BLaER1 (cell line): ENCODE measurements around the gene AGMAT.

ENCODE experiments used
- H3K27ac ChIP-seq: shearing (Covaris generic); formaldehyde crosslinking; 2 replicates; pipeline ENCODE4 v1.8.1; 2022
- H3K27me3 ChIP-seq: shearing (Covaris generic); formaldehyde crosslinking; 2 replicates; pipeline ENCODE4 v1.8.1; 2022
- H3K36me3 ChIP-seq: shearing (Covaris generic); formaldehyde crosslinking; 2 replicates; pipeline ENCODE4 v1.8.1; 2022
- H3K4me1 ChIP-seq: shearing (Covaris generic); formaldehyde crosslinking; 2 replicates; pipeline ENCODE4 v1.8.1; 2022
- H3K4me2 ChIP-seq: shearing (Covaris generic); formaldehyde crosslinking; 2 replicates; pipeline ENCODE4 v1.8.1; 2022
- H3K4me3 ChIP-seq: shearing (Covaris generic); formaldehyde crosslinking; 2 replicates; pipeline ENCODE4 v1.8.1; 2022
- H3K9ac ChIP-seq: shearing (Covaris generic); formaldehyde crosslinking; 2 replicates; pipeline ENCODE4 v1.8.1; 2022
- H3K9me3 ChIP-seq: shearing (Covaris generic); formaldehyde crosslinking; 2 replicates; pipeline ENCODE4 v1.8.1; 2022
- H4K20me1 ChIP-seq: shearing (Covaris generic); formaldehyde crosslinking; 2 replicates; pipeline ENCODE4 v1.8.1; 2022
- Cebpa-rat ChIP-seq: shearing (Covaris generic); IDR thresholded peaks from 2 replicates; pipeline ENCODE4 v1.8.1; 2022

Gene AGMAT

GRCh38 chr1:15622712-15623373 lies 38.0 kb upstream of the AGMAT start:
- TF ChIP-seq Cebpa-rat, result no peak
- Histone ChIP-seq H3K27me3 (no peaks in the 10 kb centered on the region), H4K20me1 (peaks cover 83% of the 10 kb centered on the region), H3K4me2 (no peak overlapping the region), H3K36me3 (peaks cover 24% of the 10 kb centered on the region), H3K27ac (no peak overlapping the region), H3K9me3 (no peaks in the 10 kb centered on the region), H3K9ac (no peak overlapping the region), H3K4me1 (peaks cover 62% of the 10 kb centered on the region), H3K4me3 (no peak overlapping the region)

GRCh38 chr1:15621975-15622374 lies 37.1 kb upstream of the AGMAT start:
- H3K4me3 ChIP-seq, result no peak overlapping the region
- H3K4me2 ChIP-seq, result no peak overlapping the region
- H3K27ac ChIP-seq, result no peak overlapping the region

GRCh38 chr1:15620902-15621682 lies 36.2 kb upstream of the AGMAT start:
- H3K9me3 ChIP-seq, result no peaks in the 10 kb centered on the region
- H3K9ac ChIP-seq, result no peak overlapping the region
- TF ChIP-seq Cebpa-rat, result no peak
- H3K4me2 ChIP-seq, result peak overlapping the region; percentile 75
- peaks cover 66% of the 10 kb centered on the region for H4K20me1 ChIP-seq
- no peak overlapping the region for H3K27ac ChIP-seq
- H3K4me1 ChIP-seq, result peaks cover 51% of the 10 kb centered on the region
- H3K36me3 ChIP-seq, result peaks cover 9% of the 10 kb centered on the region; the same call in 1 of the 2 replicates
- no peaks in the 10 kb centered on the region for H3K27me3 ChIP-seq
- no peak overlapping the region for H3K4me3 ChIP-seq

More at GRCh38 chr1:15621975-15622374, 37.1 kb upstream of the AGMAT start:
- no peaks in the 10 kb centered on the region for H3K9me3 ChIP-seq
- H3K27me3 ChIP-seq, result no peaks in the 10 kb centered on the region
- peaks cover 53% of the 10 kb centered on the region for H3K4me1 ChIP-seq
- peaks cover 18% of the 10 kb centered on the region for H3K36me3 ChIP-seq
- TF ChIP-seq Cebpa-rat, result no peak
- H3K9ac ChIP-seq, result no peak overlapping the region
- H4K20me1 ChIP-seq, result peaks cover 75% of the 10 kb centered on the region

DNA sequence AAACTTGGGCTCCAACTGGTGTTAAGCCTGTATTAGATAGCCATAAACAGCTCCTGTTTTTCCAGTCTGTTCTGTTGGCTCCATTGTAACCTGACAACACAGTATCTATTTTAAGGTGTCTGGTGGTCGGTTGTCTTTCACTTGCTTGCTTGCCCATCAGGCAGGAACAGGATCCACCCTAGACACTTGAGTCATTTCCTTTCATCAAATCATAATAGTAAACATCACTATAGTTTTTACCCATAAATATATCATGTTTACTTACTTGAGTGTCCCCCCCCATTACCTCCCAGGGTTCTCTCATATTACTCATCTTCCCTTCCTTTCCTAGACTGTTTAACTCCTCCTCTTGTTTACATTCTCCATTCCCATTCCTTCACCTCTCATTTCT lies 35.3 kb upstream of the AGMAT start:
- Histone ChIP-seq H3K4me1 (peaks cover 51% of the 10 kb centered on the region), H3K36me3 (0 out of 2 replicates have a peak, but pooled peaks cover 5% of the 10 kb centered on the region), H3K4me2 (peak overlapping the region; percentile 75), H3K9me3 (no peaks in the 10 kb centered on the region), H4K20me1 (peaks cover 56% of the 10 kb centered on the region), H3K27ac (0 out of 2 replicates have a peak overlapping the region, but pooled peaks have one; percentile 5), H3K27me3 (no peaks in the 10 kb centered on the region), H3K4me3 (no peak overlapping the region), H3K9ac (no peak overlapping the region)
- no peak for TF ChIP-seq Cebpa-rat

DNA sequence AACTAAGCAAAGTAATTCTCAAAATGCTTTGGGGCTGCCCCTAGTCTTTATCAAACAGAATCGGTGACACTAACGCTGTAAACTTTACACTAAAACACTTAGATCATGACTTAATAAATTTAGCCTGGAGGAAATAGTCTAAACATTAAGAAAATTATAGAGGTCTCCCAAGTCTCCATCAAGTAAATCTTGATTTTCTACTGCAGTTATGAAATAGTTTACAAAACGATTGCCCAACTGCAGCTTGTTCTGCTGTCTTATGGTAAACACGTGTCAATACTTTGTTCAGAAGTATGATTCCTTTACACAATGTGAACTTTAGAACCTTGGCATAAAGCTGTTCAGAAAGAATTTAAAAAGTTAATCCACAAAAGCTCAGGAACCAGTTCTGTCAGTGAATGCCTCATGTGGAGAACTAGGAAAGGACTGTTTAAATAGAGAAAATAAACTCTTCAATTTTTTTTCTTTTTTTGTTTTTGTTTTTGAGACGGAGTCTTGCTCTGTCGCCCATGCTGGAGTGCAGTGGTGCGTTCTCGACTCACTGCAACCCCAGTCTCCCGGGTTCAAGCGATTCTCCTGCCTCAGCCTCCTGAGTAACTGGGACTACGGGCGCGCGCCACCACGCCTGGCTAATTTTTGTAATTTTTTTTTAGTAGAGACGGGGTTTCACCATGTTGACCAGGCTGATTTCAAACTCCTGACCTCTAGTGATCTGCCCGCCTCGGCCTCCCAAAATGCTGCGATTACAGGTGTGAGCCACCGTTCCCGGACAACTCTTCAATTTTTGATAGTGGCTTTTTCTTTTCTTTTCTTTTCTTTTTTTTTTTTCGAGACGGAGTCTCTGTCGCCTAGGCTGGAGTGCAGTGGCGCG lies 34.0 kb upstream of the AGMAT start:
- Histone ChIP-seq H3K4me2 (peak overlapping the region; percentile 75), H3K27me3 (no peaks in the 10 kb centered on the region), H3K4me1 (peaks cover 42% of the 10 kb centered on the region), H3K9ac (peak overlapping the region; percentile 94), H4K20me1 (peaks cover 44% of the 10 kb centered on the region), H3K27ac (peak overlapping the region; percentile 91), H3K9me3 (no peaks in the 10 kb centered on the region), H3K36me3 (no peaks in the 10 kb centered on the region), H3K4me3 (peak overlapping the region; percentile 97)
- no peak; the same call in 1 of the 2 replicates for TF ChIP-seq Cebpa-rat

- Histone ChIP-seq H3K27ac (peak overlapping the region; percentile 91), H3K4me2 (peak overlapping the region; percentile 75), H3K4me1 (peaks cover 36% of the 10 kb centered on the region), H3K9me3 (no peaks in the 10 kb centered on the region), H4K20me1 (peaks cover 37% of the 10 kb centered on the region), H3K4me3 (peak overlapping the region; percentile 97), H3K27me3 (no peaks in the 10 kb centered on the region), H3K36me3 (no peaks in the 10 kb centered on the region), H3K9ac (peak overlapping the region; percentile 94)
- TF ChIP-seq Cebpa-rat, result no peak
These were observed 33.3 kb upstream of the AGMAT start for GRCh38 chr1:15618077-15618654.

GRCh38 chr1:15617173-15618076 lies 32.6 kb upstream of the AGMAT start, which contains the start of gene DDI2:
Gene DDI2, plus strand, starts transcription at chr1:15617458. Its CDS starts 213 bp downstream, at chr1:15617671.
- Histone ChIP-seq H3K4me3 (peak within 1 kb of the TSS; percentile 97), H3K4me1 (peaks cover 36% of the 10 kb centered on the region), H3K4me2 (peak within 1 kb of the TSS; percentile 77), H4K20me1 (peaks cover 29% of the 10 kb centered on the region), H3K27ac (peak within 1 kb of the TSS; percentile 91), H3K27me3 (no peaks in the 10 kb centered on the region), H3K36me3 (no peaks in the 10 kb centered on the region), H3K9ac (peak within 1 kb of the TSS; percentile 94), H3K9me3 (no peaks in the 10 kb centered on the region)
- no peak for TF ChIP-seq Cebpa-rat

GRCh38 chr1:15616373-15617172 lies 31.7 kb upstream of the AGMAT start:
- Histone ChIP-seq H3K9ac (peak overlapping the region; percentile 36; the same call in 1 of the 2 replicates), H3K36me3 (no peaks in the 10 kb centered on the region), H4K20me1 (peaks cover 21% of the 10 kb centered on the region), H3K27me3 (no peaks in the 10 kb centered on the region), H3K27ac (peak overlapping the region; percentile 44; the same call in 1 of the 2 replicates), H3K4me1 (peaks cover 36% of the 10 kb centered on the region), H3K9me3 (no peaks in the 10 kb centered on the region), H3K4me3 (peak overlapping the region; percentile 97), H3K4me2 (peak overlapping the region; percentile 77)
- TF ChIP-seq Cebpa-rat, result no peak
